Mononuclear cell (primary cell): Measurements from ENCODE around the gene EIF4A2. TPM values are rescaled to one million over a fixed set of nuclear protein-coding genes. Genes with fewer than 3 reads are reported as not detected.
A peak's percentile ranks its signal among the peaks of the same experiment; 100 is the strongest.

Experiments
- H3K27me3 ChIP-seq: 2 replicates; pipeline ENCODE4 v1.6.0; 2011; ENCODE audit warnings: low read length, control low read depth; ENCODE audit not compliant: insufficient read depth
- H3K4me1 ChIP-seq: 2 replicates; pipeline ENCODE4 v1.5.1; 2011; ENCODE audit warnings: mild to moderate bottlenecking, low read length, control low read depth; ENCODE audit not compliant: insufficient read depth
- H3K4me3 ChIP-seq: 2 replicates; pipeline ENCODE4 v1.5.1; 2011; ENCODE audit warnings: mild to moderate bottlenecking, low read length, moderate library complexity
- H3K9me3 ChIP-seq: 2 replicates; pipeline ENCODE4 v1.5.1; 2011; ENCODE audit warnings: low read depth, mild to moderate bottlenecking, control low read depth, low read length
- total RNA-seq: library from RNA; depleted of rRNA; stranded (reverse); fragments of >200 nt; gene quantifications from one replicate; pipeline ENCODE4 v1.2.3, GENCODE V29; 2012

The EIF4A2 gene
- 1,243 TPM for total RNA-seq

DNA sequence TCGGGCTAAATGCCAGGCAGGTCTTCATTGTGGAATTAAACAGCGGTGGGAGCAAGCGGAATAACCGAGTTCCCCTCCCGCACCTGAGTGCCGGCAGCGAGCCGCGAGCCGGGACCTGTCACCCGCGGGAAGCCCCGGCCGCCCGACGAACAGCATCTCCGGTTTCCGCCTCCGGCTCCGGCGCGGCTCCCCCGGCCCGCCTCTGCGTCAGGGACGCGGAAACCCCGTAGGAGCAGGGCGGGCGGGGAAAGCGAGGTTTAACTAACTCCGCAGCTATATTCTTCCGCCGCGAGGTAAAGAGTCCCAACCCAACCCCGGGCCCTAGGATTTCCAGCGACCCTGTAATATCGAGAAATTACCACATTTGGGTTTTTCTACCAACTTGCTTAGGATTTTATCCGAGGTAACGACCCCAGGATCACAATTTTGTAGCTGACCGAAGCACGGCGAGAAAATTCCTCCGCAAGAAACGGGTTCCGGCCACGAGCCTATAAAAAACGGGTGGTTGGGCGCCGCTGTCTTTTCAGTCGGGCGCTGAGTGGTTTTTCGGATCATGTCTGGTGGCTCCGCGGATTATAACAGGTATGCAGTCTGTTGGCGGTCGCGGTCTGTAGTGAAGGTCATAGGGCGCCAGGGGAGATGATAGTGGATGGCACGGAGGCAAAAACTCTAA lies at the start of gene EIF4A2:
Gene EIF4A2 (plus strand): TSS at position 520 of the 673 bp plus-strand sequence. CDS start 34 bp downstream, at position 554.
- no peaks in the 10 kb centered on the region for H3K27me3 ChIP-seq
- peaks cover 35% of the 10 kb centered on the region for H3K4me1 ChIP-seq
- H3K9me3 ChIP-seq: no peaks in the 10 kb centered on the region
- H3K4me3 ChIP-seq: peak within 1 kb of the TSS; percentile 100

DNA sequence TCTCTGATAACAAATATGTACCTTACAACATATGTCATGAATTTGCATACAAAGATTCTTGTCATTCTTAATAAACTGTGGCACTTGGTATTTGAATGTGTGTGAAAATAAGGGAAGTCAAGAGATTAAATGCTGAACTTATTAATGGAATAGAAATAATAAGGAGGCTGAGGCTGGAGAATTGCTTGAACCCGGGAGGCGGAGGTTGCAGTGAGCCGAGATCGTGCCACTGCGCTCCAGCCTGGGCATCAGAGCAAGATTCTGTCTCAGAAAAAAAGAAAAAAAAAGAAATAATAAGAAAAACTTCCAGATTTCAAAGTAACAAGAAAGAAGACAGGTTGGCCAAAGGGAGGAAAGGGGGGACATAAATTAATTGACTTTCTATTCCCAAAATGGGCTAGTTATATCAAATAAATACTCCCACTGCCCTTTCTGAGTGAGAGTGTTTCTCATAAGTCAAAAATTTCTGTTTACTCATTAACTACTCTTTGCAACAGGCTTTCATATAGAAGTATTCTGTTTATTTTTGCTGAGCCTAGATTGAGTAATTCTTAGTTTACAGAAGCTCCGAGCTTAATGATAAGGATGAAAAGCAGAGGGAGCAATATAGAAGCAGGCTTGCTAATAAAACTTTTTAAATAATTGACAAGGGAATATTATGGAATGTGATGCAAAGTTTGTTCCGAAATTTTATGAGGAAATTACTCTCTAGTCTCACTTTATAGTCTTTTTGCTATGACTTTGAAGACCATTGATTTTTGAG lies 40.6 kb upstream of the EIF4A2 start:
- Histone ChIP-seq H3K27me3 (no peaks in the 10 kb centered on the region), H3K4me3 (no peak overlapping the region), H3K4me1 (no peaks in the 10 kb centered on the region), H3K9me3 (no peaks in the 10 kb centered on the region)

DNA sequence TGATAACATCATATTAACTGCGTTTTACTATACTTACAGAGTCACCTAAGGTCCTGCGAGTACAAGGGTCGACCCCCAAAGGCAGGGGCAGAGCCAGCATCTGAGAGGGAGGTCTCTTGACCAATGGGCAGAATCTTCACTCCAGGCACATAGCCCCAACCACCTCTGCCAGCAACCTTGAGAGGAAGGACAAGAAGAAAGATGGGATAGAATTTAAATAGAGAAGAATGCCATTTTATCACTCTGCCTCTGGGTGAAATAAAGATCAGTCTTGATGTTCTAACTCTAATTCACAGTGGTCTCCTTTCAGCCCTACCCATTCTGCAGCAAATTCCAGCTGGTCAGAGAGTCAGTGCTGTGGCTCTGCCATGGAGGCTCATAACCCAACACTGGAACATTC lies 39.7 kb upstream of the EIF4A2 start:
- Histone ChIP-seq H3K4me3 (no peak overlapping the region), H3K27me3 (no peaks in the 10 kb centered on the region), H3K4me1 (no peaks in the 10 kb centered on the region), H3K9me3 (no peaks in the 10 kb centered on the region)

DNA sequence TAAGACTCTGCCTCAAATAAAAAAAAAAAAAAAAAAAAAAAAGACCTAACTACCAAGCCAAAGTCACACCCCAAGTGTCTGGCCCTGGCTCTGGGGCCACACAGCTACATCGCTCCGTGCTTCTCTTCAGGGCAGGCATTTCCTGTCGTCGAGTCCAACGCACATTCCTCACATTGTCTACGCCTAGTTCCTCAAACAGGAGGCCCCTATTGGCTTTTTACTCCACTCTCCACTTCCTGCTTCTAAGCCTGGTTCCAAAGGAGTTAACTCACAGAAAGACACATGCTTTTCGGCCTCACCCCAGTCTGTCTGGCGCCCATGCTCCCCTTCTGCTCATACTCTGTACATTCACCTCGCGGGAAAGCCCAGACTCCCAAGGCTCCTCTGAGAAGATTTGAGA lies 37.4 kb upstream of the EIF4A2 start:
- Histone ChIP-seq H3K4me1 (no peaks in the 10 kb centered on the region), H3K4me3 (no peak overlapping the region), H3K27me3 (no peaks in the 10 kb centered on the region), H3K9me3 (no peaks in the 10 kb centered on the region)

DNA sequence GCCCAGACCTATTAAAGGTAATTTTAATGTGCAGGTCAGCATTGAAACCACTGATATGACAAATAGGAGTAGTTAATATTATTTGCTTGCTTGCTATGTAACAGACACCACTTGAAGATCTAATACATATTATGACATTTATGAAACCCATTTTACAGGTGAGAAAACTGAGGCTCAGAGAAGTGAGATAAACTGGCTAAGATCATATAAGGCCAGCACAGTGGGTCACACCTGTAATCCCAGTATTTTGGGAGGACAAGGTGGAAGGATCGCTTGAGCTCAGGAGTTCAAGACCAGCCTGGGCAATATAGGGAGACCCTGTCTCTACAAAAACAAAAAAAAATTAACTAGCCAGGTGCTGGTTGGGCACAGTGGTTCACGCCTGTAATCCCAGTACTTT lies 33.1 kb upstream of the EIF4A2 start:
- no peaks in the 10 kb centered on the region for H3K27me3 ChIP-seq
- H3K4me3 ChIP-seq: no peak overlapping the region
- H3K9me3 ChIP-seq: no peaks in the 10 kb centered on the region
- no peaks in the 10 kb centered on the region for H3K4me1 ChIP-seq

DNA sequence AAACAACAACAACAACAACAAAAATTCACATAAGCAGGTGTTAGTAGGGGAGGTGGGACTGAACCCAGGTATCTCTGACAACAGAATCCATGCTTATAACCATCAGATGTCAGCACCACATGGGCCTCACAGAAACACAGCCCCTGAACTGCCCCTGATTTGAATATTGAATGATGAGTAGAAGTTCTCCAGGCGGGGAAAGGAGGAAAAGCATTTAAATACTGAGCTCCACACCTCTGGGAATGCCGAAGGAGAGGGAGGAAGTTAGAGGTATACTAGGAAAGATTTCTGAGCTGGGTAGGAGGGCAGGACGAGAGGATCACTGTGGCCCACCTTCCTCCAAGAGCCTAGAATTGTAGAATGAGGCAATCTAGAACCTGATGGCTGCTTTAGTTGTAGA lies 31.9 kb upstream of the EIF4A2 start:
- Histone ChIP-seq H3K9me3 (no peaks in the 10 kb centered on the region), H3K4me1 (no peaks in the 10 kb centered on the region), H3K4me3 (no peak overlapping the region), H3K27me3 (no peaks in the 10 kb centered on the region)

DNA sequence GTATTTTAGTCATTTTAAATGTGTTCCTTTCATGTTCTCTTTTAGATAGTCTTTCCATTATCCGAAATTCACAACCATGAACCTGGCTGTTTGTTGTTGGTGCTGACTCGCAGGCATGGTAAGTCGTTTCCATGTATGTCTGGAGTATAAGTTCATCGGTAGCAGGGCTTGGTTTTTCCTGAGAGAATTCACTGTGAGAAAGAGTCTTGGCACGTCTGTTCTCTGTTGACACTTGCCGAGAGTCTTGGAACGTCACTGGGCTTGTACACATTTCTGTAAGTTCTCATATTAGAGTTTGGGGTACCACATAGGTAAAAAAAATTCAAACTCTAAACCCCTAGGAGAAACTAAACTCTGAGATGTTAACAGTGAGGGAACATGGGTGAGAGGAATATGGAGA lies 29.4 kb upstream of the EIF4A2 start:
- no peaks in the 10 kb centered on the region for H3K9me3 ChIP-seq
- no peaks in the 10 kb centered on the region for H3K27me3 ChIP-seq
- H3K4me3 ChIP-seq: no peak overlapping the region
- H3K4me1 ChIP-seq: no peaks in the 10 kb centered on the region

DNA sequence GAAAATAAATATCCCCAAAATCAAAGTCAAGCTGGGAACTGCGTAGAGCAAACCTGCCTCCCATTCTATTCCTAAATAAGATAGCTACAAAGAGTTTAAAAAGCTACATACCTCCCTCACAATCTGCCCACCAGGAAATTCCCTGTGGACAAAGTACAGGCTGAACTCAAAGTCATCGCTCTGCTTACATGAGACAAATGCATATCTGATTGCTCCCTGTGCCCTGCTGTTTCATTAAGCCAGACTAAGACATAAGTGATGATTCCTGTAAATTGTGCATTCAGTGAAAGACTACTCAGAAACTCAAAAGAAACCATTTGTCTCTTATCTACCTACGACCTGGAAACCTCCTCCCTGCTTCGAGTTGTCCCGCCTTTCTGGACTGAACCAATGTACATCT lies 28.5 kb upstream of the EIF4A2 start:
- Histone ChIP-seq H3K4me3 (no peak overlapping the region), H3K9me3 (no peaks in the 10 kb centered on the region), H3K4me1 (no peaks in the 10 kb centered on the region), H3K27me3 (no peaks in the 10 kb centered on the region)

DNA sequence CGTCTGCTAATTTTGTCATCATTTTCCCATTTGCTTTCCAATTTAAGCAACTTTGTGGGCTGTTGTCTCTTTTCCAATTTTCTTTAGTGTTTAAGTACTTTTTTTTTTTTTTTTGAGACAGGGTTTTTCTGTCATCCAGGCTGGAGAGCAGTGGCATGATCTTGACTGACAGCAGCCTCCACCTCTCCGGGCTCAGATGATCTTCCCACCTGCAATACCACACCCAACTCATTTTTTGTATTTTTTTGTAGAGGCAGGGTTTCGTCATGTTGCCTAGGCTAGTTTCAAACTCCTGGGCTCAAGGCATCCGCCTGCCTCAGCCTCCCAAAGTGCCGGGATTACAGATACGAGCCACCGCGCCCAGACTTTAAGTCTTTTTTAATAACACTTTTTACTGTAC lies 26.2 kb upstream of the EIF4A2 start:
- H3K4me1 ChIP-seq: no peaks in the 10 kb centered on the region
- H3K27me3 ChIP-seq: no peaks in the 10 kb centered on the region
- no peak overlapping the region for H3K4me3 ChIP-seq
- H3K9me3 ChIP-seq: no peaks in the 10 kb centered on the region

DNA sequence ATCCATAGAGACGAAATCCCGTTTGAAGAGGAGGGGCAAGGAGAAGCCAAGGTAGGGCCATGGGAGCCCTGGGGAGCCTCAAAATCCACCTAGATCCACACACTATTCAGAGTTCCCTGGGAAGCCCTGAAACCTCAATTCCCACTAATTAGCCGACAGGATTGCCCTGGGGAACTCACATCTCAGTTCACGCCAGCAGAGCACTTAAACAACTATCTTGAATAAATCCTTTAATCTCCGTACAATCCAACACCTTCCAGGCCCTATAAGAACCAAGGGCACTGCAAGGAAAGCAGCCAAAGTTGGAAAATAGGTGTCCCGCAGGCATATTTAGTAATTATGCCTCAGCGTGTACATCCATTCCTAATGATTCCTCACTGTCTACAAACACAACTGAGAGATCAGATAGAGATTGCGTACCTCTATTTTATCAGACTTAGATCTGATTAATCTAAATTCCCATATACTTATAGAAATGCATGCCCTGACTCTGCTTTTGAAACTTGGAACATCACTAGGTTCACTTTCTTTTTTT lies 25.6 kb upstream of the EIF4A2 start:
- H3K27me3 ChIP-seq: no peaks in the 10 kb centered on the region
- no peaks in the 10 kb centered on the region for H3K4me1 ChIP-seq
- no peaks in the 10 kb centered on the region for H3K9me3 ChIP-seq

DNA sequence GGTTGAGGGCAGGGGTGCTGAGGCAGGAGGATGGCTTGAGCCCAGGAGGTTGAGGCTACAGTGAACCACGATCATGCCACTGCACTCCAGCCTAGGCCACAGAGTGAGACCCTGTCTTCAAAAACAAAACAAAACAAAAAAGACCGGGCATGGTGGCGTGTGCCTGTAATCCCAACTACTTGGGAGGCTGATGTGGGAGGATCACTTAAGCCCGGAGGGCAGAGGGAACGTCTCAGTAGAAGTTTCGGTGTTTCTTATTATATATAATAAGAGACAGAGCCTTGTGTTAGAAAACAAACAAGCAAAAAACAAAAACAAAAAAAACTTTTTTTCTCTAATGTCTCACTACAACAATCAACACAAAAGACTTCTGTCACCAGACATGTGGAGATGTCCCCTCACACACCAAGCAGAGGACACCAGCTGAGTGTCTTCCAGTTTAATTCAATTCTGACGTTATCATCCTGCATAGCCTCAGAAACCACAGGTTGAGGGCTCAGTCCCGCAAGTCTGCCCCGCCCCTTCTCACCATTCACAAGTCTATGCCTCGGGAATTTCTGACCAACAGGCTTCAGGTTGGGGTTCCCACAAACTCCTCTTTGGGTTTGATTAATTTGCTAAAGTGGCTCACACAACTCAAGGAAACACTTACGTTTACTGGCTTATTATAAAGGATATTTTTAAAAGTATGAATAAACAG lies 24.0 kb upstream of the EIF4A2 start:
- Histone ChIP-seq H3K27me3 (no peaks in the 10 kb centered on the region), H3K4me1 (no peaks in the 10 kb centered on the region), H3K4me3 (no peak overlapping the region), H3K9me3 (no peaks in the 10 kb centered on the region)

More for the DNA sequence above, 25.6 kb upstream of the EIF4A2 start:
- no peak overlapping the region for H3K4me3 ChIP-seq

DNA sequence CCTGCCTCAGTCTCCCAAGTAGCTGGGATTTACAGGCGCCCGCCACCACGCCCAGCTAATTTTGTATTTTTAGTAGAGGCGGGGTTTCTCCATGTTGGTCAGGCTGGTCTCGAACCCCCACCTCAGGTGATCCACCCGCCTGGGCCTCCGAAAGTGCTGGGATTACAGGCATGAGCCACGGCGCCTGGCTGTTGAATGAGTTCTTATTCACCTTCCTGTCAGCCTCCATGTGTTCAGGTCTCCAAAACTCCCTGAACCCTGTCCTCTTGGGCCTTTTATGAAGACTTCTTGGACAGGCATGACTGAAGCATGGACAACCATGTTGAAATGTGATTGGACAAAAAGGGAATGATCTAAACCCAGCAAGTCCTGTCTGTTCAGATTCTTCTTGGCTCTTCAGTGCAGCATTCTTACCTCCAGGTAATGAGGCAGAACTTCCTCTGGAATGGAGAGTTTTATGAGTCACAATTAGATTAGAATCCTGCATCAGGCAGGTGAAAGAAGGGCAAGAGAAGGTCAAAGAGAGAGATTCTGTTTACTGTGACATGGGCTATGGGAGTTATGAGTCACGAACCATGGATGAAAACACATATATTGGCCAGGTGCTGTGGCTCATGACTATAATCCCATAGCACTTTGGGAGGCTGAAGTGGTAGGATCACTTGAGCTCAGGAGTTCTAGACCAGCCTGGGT lies 23.1 kb upstream of the EIF4A2 start:
- H3K9me3 ChIP-seq: no peaks in the 10 kb centered on the region
- H3K27me3 ChIP-seq: no peaks in the 10 kb centered on the region
- H3K4me3 ChIP-seq: no peak overlapping the region
- no peaks in the 10 kb centered on the region for H3K4me1 ChIP-seq

DNA sequence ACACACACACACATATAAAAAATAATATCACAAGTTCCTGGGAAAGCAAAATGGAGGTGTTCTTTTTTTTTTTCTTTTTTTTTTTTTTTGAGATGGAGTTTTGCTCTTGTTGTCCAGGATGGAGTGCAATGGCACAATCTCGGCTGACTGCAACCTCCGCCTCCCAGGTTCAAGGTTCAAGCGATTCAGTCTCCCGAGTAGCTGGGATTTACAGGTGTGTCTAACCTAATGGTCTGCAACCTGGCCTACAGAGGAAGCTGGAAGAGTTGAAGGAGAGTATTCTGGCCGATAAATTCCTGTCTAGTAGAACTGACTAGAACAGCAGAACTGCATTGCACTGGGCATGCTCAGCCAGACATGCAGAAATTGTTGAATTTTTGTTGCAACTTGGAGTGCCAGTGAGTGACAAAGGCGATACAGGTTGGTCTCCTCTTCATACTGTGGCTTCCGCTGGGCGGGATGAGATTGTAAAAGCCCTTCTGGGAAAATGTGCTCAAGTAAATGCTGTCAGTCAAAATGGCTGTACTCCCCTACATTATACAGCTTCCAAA lies 22.4 kb upstream of the EIF4A2 start:
- no peaks in the 10 kb centered on the region for H3K9me3 ChIP-seq
- no peak overlapping the region for H3K4me3 ChIP-seq
- no peaks in the 10 kb centered on the region for H3K4me1 ChIP-seq
- no peaks in the 10 kb centered on the region for H3K27me3 ChIP-seq

DNA sequence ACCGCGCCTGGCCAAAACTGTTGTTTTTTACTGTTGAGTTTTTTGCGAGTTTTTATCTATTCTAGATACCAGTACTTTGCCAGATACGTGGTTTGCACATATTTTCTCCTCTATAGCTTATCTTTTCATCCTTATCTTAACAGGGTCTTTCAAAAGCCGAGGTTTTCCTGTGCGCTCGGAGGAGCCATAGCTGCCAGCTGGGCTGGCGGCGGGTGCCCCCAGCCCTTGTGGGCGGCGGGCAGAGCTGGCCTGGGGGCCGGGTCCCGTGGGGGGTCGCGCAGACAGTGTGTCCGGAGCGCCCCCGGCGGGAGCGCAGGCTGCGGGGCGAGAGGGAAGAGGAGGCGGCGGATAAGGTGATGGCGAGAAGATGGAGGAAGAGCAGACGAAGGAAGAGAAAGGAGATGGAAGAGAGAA lies 11.1 kb upstream of the EIF4A2 start:
- Histone ChIP-seq H3K27me3 (no peaks in the 10 kb centered on the region), H3K4me1 (peaks cover 7% of the 10 kb centered on the region), H3K4me3 (peak overlapping the region; percentile 46), H3K9me3 (no peaks in the 10 kb centered on the region)
